GM12865 (cell line): ENCODE data around the gene LRRC4B.
A peak's percentile ranks its signal among the peaks of the same experiment; 100 is the strongest.

Experiments
- DNase-seq: peaks from one replicate; pipeline ENCODE4 v3.0.0; 2010; ENCODE audit warnings: low read depth
- H3K4me3 ChIP-seq: 2 replicates; pipeline ENCODE4 v1.5.1; 2011; ENCODE audit warnings: mild to moderate bottlenecking, low read depth, low read length, control low read depth
- TF ChIP-seq, protein P1 (sequence below): IDR thresholded peaks from 2 replicates; pipeline ENCODE4 v1.5.1; 2011; ENCODE audit warnings: low read length, control low read depth, low read depth, inconsistent platforms; ENCODE audit not compliant: insufficient read depth; ENCODE audit errors: missing control alignments

LRRC4B gene

DNA sequence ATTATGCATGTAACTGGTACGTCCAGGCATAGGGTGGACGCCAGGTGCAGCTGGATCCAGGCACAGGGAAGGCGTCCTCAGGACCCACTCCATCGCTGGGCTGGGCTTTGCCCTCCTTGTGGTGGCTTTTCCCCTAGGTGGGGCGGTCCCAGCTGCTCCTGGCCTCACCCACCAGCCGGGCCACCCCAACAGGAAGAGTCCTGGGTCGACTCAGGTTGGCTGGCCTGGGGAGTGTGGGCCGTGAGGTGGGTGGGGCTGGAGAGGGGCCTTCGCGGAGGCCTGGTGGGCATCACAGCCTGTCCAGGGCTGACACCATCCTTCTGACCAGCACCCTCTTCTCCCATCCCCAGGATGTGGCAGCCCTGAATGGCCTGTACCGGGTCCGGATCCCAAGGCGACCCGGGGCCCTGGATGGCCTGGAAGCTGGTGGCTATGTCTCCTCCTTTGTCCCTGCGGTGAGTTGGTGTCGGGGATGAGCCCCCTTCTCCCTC is 88.4 kb downstream of the LRRC4B start:
- H3K4me3 ChIP-seq: no peak overlapping the region
- no peak for DNase-seq
- TF ChIP-seq, protein P1, sequence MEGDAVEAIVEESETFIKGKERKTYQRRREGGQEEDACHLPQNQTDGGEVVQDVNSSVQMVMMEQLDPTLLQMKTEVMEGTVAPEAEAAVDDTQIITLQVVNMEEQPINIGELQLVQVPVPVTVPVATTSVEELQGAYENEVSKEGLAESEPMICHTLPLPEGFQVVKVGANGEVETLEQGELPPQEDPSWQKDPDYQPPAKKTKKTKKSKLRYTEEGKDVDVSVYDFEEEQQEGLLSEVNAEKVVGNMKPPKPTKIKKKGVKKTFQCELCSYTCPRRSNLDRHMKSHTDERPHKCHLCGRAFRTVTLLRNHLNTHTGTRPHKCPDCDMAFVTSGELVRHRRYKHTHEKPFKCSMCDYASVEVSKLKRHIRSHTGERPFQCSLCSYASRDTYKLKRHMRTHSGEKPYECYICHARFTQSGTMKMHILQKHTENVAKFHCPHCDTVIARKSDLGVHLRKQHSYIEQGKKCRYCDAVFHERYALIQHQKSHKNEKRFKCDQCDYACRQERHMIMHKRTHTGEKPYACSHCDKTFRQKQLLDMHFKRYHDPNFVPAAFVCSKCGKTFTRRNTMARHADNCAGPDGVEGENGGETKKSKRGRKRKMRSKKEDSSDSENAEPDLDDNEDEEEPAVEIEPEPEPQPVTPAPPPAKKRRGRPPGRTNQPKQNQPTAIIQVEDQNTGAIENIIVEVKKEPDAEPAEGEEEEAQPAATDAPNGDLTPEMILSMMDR: no peak

DNA sequence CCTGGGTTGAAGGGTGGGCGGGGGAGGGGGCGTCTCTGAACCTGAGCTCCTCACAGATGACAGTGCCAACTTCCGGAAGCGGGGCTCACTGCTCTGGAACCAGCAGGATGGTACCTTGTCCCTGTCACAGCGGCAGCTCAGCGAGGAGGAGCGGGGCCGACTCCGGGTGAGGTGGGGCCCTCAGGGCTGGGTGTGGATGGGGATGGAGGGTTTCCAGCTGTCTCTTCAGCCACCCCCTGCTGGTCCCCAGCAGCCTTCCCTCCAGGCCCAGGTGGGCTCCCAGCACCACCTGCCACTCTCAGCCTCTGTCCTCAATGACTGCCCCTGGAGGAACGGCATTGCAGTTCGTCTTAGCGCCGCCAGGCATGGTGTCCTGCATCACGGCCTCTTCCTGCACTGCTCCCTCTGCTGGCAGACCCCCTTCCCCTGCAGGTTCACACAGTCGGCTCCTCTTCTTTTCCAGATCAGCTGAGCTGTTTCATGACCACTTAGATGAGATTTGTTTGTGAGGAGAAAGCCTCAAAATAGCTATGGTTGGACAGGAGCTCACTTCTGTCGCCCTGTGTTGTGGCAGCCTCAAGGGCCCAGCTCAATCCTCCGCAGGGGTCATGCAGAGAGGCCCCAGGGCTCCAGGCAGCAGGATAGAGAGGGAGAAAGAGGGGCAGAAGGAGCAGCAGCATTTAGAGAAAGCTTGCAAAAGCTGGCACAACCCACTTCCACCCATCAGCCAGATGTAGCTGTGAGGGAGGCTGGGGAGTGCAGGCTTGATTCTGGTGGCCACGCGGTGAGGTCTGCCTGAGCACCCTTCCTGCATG is 89.1 kb downstream of the LRRC4B start:
- TF ChIP-seq, protein P1: peak; percentile 23
- DNase-seq: peak; percentile 20
- no peak overlapping the region for H3K4me3 ChIP-seq

DNA sequence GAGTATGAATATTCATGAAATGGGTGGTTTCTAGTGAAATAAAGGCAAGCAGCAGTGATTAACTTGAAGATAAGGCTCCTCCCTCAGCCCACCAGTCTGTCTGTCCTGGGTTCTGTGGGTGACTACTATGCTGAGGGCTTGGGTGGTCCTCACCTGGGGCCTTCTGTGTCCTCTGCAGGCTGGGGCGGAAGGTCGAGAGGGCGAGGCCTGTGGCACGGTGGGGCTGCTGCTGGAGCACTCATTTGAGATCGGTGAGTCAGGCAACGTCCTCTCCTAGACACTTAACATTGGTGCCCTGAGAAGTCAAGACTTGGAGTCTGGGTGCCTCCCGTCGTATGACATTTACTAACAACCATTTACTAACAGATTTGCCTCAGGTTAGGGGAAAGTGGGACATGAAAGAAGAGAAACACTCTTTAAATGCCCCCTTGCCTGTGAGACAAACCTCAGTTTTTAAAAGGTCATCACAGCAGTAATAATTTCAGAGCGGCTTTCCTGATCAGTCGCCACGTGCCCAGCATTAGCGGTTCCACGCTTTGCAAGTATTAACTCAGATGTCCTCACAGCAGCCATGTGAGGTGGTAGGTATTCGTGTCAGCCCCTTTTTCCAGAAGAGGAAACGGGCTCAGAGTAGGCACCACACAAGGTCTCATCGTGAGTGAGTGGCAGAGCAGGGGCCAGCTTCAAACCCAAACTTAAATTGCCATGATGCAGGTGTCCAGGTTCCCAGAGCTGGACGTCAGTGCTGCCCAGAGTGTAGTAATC is 90.3 kb downstream of the LRRC4B start:
- DNase-seq: no peak
- H3K4me3 ChIP-seq: no peak overlapping the region
- TF ChIP-seq, protein P1: no peak

DNA sequence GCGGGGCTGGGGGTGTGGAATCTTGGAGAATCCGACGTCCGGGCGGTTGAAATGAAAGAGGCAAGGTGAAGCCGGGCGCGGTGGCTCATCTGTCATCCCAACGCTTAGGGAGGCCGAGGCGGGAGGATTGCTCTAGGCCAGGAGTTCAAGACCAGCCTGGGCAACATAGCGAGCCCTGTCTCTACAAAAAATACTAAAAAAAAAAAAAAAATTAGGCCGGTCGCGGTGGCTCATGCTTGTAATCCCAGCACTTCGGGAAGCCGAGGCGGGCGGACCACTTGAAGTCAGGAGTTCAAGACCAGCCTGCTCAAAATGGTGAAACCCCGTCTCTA is 91.4 kb downstream of the LRRC4B start:
- no peak for DNase-seq
- H3K4me3 ChIP-seq: peak overlapping the region; percentile 88
- TF ChIP-seq, protein P1: no peak

DNA sequence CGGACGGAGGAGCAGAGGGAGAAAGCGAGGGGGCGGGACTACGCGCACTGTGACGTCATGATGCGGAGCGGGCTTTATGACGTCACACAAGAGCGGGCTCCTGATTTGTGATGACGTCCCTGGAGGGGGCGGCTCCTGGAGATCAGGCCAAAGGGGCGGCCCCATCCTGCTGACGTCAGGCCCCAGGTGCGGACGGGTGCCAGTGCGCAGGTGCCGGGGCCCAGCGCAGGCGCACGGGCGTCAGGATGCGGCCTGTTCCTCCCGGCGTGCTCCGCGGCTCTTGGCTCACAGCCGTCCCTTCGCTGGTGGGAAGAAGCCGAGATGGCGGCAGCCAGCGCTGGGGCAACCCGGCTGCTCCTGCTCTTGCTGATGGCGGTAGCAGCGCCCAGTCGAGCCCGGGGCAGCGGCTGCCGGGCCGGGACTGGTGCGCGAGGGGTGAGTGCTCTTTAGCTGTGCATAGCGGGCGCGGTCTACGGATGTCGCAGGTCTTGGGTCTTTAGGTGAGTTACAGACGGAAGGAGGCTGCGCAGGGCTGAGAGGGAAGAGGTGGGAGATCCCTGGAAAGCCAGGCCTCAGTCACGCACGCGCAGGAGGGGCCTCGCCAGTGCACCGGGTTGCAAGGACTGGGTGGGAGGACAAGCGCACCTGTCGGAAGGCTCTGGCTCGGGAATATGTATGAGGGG is 91.9 kb downstream of the LRRC4B start, which contains the start of the genes EMC10 and GARIN5A:
Gene EMC10 (plus strand): TSS at position 284 of the 683 bp plus-strand sequence. CDS start 38 bp downstream, at position 322.
Gene GARIN5A (minus strand): TSS at position 625 of the 683 bp plus-strand sequence. CDS start 460 bp downstream, at position 165.
- DNase-seq: peak; percentile 98
- H3K4me3 ChIP-seq: peak within 1 kb of the TSS; percentile 88
- TF ChIP-seq, protein P1: no peak

DNA sequence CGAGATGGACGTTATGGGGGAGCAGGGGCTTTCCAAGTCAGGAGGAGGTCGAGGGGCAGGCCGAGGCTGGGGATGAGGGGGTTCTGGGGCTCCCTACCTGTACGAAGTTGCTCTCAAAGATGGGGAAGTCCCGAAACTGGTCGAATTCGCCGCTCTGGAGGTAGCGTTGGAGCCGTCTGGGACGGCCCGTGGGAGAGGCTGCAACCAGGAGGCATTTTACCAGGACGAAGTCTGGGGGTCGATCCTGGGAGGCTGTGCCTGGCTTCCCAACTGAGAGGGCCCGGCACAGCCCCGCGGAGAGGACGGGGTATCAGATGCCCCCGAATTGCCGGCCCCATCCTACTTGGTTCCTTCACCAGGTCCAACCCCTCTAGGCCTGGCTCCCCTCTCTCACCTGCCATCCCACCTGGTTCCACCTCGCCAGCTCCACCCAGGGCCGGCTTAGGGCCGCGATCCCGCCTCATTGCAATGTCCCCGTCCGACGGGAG is 92.5 kb downstream of the LRRC4B start:
- no peak for DNase-seq
- TF ChIP-seq, protein P1: no peak
- no peak overlapping the region for H3K4me3 ChIP-seq
